ENCODE data around the gene THSD7A.
A peak's percentile ranks its signal among the peaks of the same experiment; 100 is the strongest.

THSD7A gene

DNA sequence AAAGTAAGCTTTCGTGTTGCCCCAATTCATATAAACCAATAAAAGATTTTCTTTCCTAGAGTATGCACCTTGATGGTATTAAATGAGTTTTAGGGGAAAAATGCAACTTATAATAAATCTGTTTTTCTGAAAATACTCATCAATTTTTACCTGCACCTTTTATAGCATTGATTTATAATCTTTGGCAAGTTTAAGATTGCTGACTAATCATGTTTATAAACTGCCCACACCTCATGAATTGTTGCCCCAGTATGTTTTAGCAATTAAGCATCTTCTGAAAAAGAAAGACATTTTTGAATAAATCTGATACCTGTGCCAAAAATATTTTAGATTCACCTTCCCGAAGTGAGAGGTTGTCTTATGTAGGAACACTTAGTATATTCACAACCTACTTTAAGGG, 420.0 kb downstream of the THSD7A start:
- no peak for DNase-seq (ENCODE audit: low read depth)
- TF ChIP-seq CTCF (IDR thresholded peaks at IDR 0.05; ENCODE audit: low read depth, low read length, missing control alignments) = no peak
- in situ Hi-C loops (cut with HindIII; ENCODE audit: low sequenced_read_pairs) = no loop called here
- no peak overlapping the region for H3K4me3 ChIP-seq (ENCODE audit: low read depth, low read length)

DNA sequence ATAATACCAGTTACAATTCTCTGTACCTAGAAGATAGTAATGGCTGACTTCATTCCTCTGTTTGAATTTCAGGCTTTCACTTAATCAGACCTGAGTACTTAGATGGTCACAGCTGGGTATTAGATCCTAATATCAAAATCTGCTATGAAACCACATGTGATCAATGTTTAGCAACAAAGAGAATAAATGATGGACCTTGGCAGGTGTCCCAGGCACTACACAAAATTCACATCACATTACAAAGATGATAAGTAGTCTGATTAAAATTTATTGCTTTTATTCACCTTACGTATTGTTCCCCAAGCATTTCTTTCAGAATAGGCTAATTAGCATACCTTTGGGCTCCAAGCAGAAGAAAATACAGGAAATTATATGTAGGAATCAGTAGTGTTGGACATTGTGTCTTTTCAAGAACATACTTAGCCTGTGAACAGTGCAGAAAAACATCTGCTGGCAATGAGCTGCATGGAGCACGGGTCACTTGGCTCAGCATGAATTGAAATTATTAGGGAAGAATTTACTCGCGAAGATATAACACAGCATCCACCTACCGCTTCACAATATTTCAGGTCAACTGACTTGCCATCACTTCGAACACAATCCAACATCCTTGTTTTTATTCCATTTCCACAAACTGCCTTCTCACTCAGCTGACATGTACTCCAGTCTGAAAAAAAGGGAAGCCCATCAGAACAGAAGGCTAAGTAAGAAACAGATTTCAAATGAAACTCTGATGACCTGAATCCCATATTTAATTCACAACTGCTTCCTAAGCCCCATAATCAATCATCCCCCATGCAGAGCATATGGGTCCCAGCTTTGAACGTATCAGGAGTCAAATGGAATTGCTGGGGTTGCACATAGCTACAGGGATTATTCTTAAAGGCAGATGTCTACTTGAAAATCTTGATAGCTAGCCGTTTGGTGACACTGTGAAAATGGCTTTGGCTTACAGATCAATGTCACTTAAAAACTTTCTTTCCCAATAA, 421.0 kb downstream of the THSD7A start:
- DNase-seq (ENCODE audit: low read depth) = no peak
- in situ Hi-C loops (cut with HindIII; ENCODE audit: low sequenced_read_pairs) = no loop called here
- TF ChIP-seq CTCF (IDR thresholded peaks at IDR 0.05; ENCODE audit: low read depth, low read length, missing control alignments) = no peak
- no peak overlapping the region for H3K4me3 ChIP-seq (ENCODE audit: low read depth, low read length)

- no peak for TF ChIP-seq CTCF (IDR thresholded peaks at IDR 0.05; ENCODE audit: low read depth, low read length, missing control alignments)
- no peak overlapping the region for H3K4me3 ChIP-seq (ENCODE audit: low read depth, low read length)
- no peak for DNase-seq (ENCODE audit: low read depth)
- in situ Hi-C loops (cut with HindIII; ENCODE audit: low sequenced_read_pairs) = no loop called here
Measured at GRCh38 chr7:11404355-11404754, 427.6 kb downstream of the THSD7A start.

GRCh38 chr7:11403781-11404180, 428.2 kb downstream of the THSD7A start:
- in situ Hi-C loops (cut with HindIII; ENCODE audit: low sequenced_read_pairs) = no loop called here
- no peak for DNase-seq (ENCODE audit: low read depth)
- H3K4me3 ChIP-seq (ENCODE audit: low read depth, low read length) = no peak overlapping the region
- no peak for TF ChIP-seq CTCF (IDR thresholded peaks at IDR 0.05; ENCODE audit: low read depth, low read length, missing control alignments)

DNA sequence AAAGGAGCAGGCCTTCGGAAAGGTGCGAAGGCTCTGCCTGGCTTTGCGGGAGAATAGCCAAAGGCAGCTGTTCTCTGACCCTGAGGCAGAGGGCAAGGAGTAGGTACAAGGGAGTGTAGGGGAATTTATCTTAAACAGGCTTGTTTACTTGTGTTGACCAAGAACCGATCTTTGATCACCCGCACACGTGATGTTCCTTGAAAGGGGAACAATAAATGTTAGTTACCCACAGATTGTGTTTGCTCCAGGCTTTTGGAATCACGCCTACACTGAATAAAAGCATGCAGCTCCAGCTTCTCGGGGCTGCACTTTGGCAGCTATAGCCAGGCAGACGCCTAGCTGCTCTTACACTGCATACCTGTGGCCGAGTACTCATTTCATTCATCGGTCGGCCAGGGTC, 437.6 kb downstream of the THSD7A start:
- no peak overlapping the region for H3K4me3 ChIP-seq (ENCODE audit: low read depth, low read length)
- in situ Hi-C loops (cut with HindIII; ENCODE audit: low sequenced_read_pairs) = no loop called here
- no peak for TF ChIP-seq CTCF (IDR thresholded peaks at IDR 0.05; ENCODE audit: low read depth, low read length, missing control alignments)
- DNase-seq (ENCODE audit: low read depth) = no peak

GRCh38 chr7:11379641-11380040, 452.4 kb downstream of the THSD7A start:
- H3K4me3 ChIP-seq (ENCODE audit: low read depth, low read length) = no peak overlapping the region
- in situ Hi-C loops (cut with HindIII; ENCODE audit: low sequenced_read_pairs) = no loop called here
- no peak for TF ChIP-seq CTCF (IDR thresholded peaks at IDR 0.05; ENCODE audit: low read depth, low read length, missing control alignments)

More at GRCh38 chr7:11379641-11380040, 452.4 kb downstream of the THSD7A start:
- DNase-seq (ENCODE audit: low read depth) = peak; percentile 13

Data from astrocyte of the cerebellum (primary cell).